ENCODE measurements around the gene ZBTB20.

GRCh38 chr3:115082260-115082659, 64.8 kb downstream of the ZBTB20 start:
- TF ChIP-seq CTCF (IDR thresholded peaks at IDR 0.05; ENCODE audit: poor library complexity, severe bottlenecking) (no peak), RAD21 (conservative IDR thresholded peaks at IDR 0.05) (no peak), TAF1 (IDR thresholded peaks at IDR 0.05; ENCODE audit: low read depth) (no peak), REST (IDR thresholded peaks at IDR 0.05; ENCODE audit: borderline replicate concordance) (no peak), EP300 (conservative IDR thresholded peaks at IDR 0.05; ENCODE audit: poor library complexity, severe bottlenecking) (no peak)

All from neural cell (in vitro differentiated cells).